Memory B cell (primary cell): ENCODE results near the gene CACNA1C.

Experiments used
- ATAC-seq: fragments of 150-1000 bp; cut with Tn5 transposase; 2 replicates; pipeline ENCODE4 v1.10.0; 2021; ENCODE audit warnings: low read depth, mild to moderate bottlenecking, moderate library complexity
- DNase-seq, 2 donors: peaks; one replicate each; pipeline ENCODE4 v3.0.0; 2022; ENCODE audit warnings: low spot score in 2 of 2
- H3K27ac Mint-ChIP-seq: one replicate; pipeline ENCODE4 v1.8.0; 2022; ENCODE audit warnings: mild to moderate bottlenecking, moderate library complexity, mixed read lengths
- H3K27me3 Mint-ChIP-seq: one replicate; pipeline ENCODE4 v1.8.0; 2022; ENCODE audit warnings: mixed read lengths
- H3K36me3 Mint-ChIP-seq: one replicate; pipeline ENCODE4 v1.8.0; 2022; ENCODE audit warnings: mild to moderate bottlenecking, mixed read lengths
- H3K4me1 Mint-ChIP-seq: one replicate; pipeline ENCODE4 v1.8.0; 2022; ENCODE audit warnings: mixed read lengths
- H3K4me3 Mint-ChIP-seq: one replicate; pipeline ENCODE4 v1.8.0; 2022; ENCODE audit warnings: mild to moderate bottlenecking, moderate library complexity, mixed read lengths
- H3K9me3 Mint-ChIP-seq: one replicate; pipeline ENCODE4 v1.8.0; 2022; ENCODE audit warnings: mixed read lengths

CACNA1C gene

DNA sequence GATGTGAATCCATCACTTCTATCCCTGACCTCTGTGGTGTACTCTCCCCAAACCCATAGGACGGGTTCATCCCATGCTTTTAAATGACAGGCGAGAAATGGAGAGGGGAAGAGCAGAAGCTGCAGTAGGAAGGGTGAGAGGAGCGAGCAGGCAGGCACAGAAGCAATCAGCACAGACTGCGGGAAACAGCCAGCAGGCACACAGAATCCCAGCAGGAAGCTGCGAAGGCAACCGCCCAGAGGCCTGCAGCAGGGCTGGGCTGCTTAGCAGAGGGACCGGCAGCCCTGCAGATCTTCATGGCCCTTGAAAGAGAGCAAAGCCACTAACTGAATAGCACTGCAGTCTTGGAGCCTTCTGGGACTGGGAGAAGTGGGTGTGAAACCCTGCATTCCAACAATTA, 455.0 kb downstream of the CACNA1C start:
- no peak overlapping the region for H3K4me3 Mint-ChIP-seq
- no peak overlapping the region for H3K27ac Mint-ChIP-seq
- no peaks in the 10 kb centered on the region for H3K4me1 Mint-ChIP-seq
- peaks cover 2% of the 10 kb centered on the region for H3K27me3 Mint-ChIP-seq
- DNase-seq (no peak), ATAC-seq (no peak)
- no peaks in the 10 kb centered on the region for H3K9me3 Mint-ChIP-seq
- H3K36me3 Mint-ChIP-seq, result no peaks in the 10 kb centered on the region

DNA sequence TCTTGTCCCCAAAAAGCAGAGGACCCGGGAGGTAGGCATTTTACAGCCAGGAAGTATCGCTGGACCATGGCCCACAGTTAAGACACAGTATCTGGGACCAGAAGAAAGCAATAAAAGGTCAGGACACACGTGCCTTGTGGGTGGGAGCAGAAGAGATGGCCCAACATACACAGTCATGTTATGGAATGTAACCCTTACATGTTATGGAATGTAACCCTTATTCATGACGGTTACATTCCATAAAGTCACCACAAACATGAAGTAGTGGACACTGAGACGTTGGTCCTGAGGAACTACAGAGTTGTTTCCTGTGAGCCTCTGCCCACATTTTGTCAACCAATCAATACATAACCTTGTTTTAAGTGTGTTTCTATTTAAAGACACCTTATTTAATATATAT, 456.4 kb downstream of the CACNA1C start:
- DNase-seq, result no peak
- Mint-ChIP-seq H3K27ac (no peak overlapping the region), H3K27me3 (peaks cover 3% of the 10 kb centered on the region), H3K9me3 (no peaks in the 10 kb centered on the region), H3K4me1 (no peaks in the 10 kb centered on the region), H3K4me3 (no peak overlapping the region), H3K36me3 (no peaks in the 10 kb centered on the region)
- no peak for ATAC-seq

DNA sequence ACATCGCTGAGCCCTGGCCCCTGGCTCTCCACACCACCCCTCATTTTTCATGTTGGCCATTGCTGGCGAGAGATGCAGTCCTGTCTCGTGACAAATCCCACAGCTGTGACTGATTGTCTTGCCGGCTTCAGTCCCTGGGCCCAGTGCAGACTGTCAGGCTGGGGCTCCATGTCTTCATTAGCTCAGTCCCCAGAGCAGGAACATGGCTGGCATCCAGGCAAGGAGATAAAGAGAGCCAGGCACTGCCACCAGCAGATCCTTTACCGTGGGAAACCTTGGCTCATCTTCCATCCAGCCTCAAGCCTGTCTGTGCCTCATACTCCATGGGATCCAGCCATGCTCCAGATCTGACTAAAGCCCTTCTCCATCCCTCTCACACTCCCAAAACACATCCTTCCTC, 457.3 kb downstream of the CACNA1C start:
- H3K4me1 Mint-ChIP-seq, result no peaks in the 10 kb centered on the region
- H3K4me3 Mint-ChIP-seq, result no peak overlapping the region
- H3K27me3 Mint-ChIP-seq, result peaks cover 3% of the 10 kb centered on the region
- no peaks in the 10 kb centered on the region for H3K36me3 Mint-ChIP-seq
- DNase-seq (no peak), ATAC-seq (no peak)
- no peaks in the 10 kb centered on the region for H3K9me3 Mint-ChIP-seq
- H3K27ac Mint-ChIP-seq, result no peak overlapping the region

DNA sequence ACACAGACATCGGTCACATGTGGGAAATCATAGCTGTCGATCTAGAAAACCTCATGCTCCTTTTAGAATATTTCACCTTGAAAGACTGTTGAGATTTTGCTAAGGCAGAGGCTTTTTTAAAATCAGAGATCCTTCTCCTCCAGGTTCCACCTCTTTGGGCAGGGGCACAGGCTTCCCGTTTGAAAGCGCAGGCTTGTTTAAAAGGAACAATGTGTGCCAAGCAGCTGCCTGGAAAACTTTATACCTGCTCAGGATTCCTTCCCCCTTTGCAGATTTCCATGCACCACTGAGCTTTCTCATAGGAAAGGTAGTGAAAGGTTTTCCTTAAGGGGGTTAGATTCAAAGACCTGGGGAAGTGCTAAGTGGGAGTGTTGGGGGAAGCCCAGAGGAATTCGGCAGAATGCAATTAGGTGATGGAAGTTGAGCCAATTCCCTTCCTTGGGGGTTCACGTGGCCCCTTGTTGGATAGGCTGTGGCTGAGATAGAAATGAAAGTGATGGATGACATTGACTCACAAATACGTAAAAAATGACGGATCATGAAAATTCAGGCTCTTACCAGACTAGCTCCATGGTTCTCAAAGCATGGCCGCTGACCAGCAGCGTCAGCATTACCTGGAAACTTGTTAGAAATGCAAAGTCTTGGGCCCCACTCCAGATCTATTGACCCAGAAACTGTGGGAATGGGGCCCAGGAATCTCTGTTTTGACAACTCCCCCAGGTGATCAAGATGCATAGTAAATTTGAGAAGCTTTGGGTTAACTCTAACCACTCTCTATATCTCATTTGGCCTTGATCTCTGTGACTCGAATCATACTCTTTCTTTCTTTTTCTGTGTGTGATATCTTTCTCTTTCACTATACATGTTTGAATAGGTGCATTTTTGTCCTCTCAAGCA, 460.6 kb downstream of the CACNA1C start:
- no peaks in the 10 kb centered on the region for H3K4me1 Mint-ChIP-seq

DNA sequence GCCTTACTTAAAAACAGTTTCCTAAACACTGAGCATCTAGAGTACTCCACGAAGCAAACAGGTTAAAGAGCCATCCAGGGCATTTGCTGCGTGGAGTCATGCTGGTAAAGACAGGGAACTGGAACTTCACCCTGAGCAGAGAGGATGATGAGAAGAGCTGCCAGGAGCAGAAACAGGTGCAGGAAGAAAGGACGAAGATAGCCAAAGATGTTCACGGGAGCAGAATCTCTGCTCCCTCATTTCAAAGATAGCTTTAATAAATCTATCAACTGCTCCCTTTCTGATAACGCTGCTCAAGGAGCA, 461.2 kb downstream of the CACNA1C start:
- DNase-seq (no peak), ATAC-seq (no peak)
- H3K9me3 Mint-ChIP-seq, result no peaks in the 10 kb centered on the region
- H3K36me3 Mint-ChIP-seq, result no peaks in the 10 kb centered on the region
- H3K27me3 Mint-ChIP-seq, result peaks cover 12% of the 10 kb centered on the region
- no peak overlapping the region for H3K4me3 Mint-ChIP-seq
- no peaks in the 10 kb centered on the region for H3K4me1 Mint-ChIP-seq
- H3K27ac Mint-ChIP-seq, result no peak overlapping the region

More for the DNA sequence above, 460.6 kb downstream of the CACNA1C start:
- no peak for ATAC-seq
- Mint-ChIP-seq H3K4me3 (no peak overlapping the region), H3K9me3 (no peaks in the 10 kb centered on the region), H3K36me3 (no peaks in the 10 kb centered on the region), H3K27me3 (peaks cover 12% of the 10 kb centered on the region), H3K27ac (no peak overlapping the region)
- no peak for DNase-seq

DNA sequence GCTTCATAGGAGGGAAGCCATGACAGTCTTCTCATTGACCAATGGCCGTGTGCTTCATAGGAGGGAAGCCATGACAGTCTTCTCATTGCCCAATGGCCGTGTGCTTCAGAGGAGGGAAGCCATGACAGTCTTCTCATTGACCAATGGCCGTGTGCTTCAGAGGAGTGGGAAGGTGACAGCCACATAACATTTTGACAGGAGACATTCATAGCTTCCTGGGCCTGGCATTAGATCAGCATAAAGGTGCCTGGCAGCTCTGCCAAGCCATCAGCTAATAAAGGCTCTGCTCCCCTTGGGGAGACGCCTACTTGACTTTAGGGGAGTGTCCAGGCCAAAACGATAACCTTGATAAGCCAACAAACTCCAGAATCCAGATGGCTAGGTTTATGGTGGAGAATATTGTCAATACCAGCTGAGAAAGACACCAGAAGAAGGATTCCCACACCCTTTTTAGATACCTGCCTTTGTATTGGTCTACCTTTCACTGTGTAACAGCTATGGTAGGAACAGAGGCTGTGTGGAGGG, 468.0 kb downstream of the CACNA1C start:
- Mint-ChIP-seq H3K36me3 (no peaks in the 10 kb centered on the region), H3K9me3 (no peaks in the 10 kb centered on the region), H3K4me3 (no peak overlapping the region), H3K27ac (no peak overlapping the region), H3K27me3 (peaks cover 20% of the 10 kb centered on the region), H3K4me1 (no peaks in the 10 kb centered on the region)
- ATAC-seq, result no peak
- DNase-seq, result no peak

DNA sequence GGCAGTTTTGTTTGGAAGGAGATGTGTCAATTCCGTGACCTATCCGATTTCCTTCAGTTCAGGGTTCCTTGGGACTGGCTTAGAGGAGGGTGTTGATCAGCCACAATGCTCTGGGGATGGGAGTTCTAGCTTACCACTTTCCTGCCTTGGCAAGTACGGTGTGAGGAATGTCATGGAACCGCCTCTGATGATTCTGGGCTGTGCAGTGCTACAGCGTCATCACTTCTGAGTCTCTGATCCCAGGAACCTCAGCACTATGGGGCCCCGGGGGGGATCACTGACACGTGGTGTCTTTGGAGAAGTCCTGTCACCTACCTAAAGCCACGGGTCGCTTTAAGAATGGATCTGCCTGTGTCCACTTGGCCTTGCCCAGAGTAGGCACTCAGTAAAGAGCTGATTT, 470.5 kb downstream of the CACNA1C start:
- Mint-ChIP-seq H3K36me3 (no peaks in the 10 kb centered on the region), H3K27ac (no peak overlapping the region), H3K4me3 (no peak overlapping the region), H3K9me3 (no peaks in the 10 kb centered on the region), H3K4me1 (no peaks in the 10 kb centered on the region), H3K27me3 (peaks cover 13% of the 10 kb centered on the region)
- no peak for DNase-seq
- ATAC-seq, result no peak

DNA sequence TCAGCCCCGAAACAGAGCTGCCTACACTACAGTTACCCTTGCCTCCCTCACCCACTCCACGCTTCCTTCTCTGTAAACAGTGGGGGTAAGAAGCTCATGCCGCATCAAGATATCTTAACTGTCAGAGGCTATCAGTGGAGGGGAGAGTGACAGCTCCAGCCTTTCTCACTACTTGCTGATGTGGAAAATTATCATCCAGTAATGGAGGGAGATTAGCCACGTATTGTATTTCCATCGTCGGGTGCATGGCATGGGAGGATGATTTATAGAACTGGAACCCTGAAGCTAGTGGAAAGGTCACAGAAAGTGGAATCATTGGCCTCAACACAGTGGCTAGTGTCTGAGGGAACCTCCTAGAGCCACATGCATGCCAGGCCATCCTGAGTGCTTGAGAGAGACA, 471.1 kb downstream of the CACNA1C start:
- Mint-ChIP-seq H3K4me3 (no peak overlapping the region), H3K9me3 (no peaks in the 10 kb centered on the region), H3K27me3 (peaks cover 15% of the 10 kb centered on the region), H3K36me3 (no peaks in the 10 kb centered on the region), H3K27ac (no peak overlapping the region), H3K4me1 (no peaks in the 10 kb centered on the region)
- DNase-seq, result no peak
- ATAC-seq, result no peak

DNA sequence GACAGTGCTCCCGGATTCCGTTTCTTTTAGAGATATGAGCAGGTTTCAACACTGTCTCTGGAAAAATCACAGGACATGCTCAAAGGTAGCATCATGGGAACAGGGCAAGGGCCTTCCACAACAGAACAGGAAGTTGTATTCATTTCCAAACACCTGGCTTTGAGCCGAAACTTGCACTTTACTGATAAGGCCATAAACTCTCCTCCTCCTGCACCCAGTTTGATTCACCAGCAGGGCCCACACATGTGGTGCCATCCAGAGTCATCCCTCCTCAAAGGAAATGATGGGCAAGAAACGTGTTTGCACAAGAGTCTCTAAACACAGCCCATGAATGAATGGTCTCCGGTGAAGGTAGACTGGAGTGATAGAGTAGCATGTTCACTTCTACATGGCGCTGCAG, 473.6 kb downstream of the CACNA1C start:
- no peak overlapping the region for H3K27ac Mint-ChIP-seq
- no peak overlapping the region for H3K4me3 Mint-ChIP-seq
- no peaks in the 10 kb centered on the region for H3K9me3 Mint-ChIP-seq
- peaks cover 15% of the 10 kb centered on the region for H3K27me3 Mint-ChIP-seq
- H3K4me1 Mint-ChIP-seq, result no peaks in the 10 kb centered on the region
- ATAC-seq, result no peak
- H3K36me3 Mint-ChIP-seq, result no peaks in the 10 kb centered on the region
- no peak for DNase-seq

DNA sequence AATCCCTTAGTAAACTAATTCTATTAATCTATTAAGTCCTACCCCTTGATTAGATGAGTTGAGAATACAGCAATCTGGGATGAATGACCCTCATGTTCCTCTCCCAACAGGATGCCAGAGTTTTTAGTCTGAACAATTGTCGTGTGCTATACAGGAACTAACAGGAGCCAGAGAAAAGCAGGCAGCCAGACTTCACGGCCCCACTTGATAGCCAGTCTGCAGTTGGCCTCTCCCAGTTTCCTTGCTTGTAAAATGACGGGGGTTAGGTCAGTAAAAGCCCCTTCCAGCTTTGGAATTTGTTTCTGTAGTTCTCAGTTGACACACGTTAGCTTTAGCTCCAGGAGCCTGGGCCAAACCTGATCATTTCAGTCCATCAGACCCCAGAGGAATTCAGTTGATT, 475.2 kb downstream of the CACNA1C start:
- Mint-ChIP-seq H3K27ac (no peak overlapping the region), H3K4me1 (no peaks in the 10 kb centered on the region), H3K4me3 (no peak overlapping the region), H3K27me3 (peaks cover 8% of the 10 kb centered on the region), H3K9me3 (no peaks in the 10 kb centered on the region), H3K36me3 (no peaks in the 10 kb centered on the region)
- ATAC-seq, result no peak
- DNase-seq, result no peak

DNA sequence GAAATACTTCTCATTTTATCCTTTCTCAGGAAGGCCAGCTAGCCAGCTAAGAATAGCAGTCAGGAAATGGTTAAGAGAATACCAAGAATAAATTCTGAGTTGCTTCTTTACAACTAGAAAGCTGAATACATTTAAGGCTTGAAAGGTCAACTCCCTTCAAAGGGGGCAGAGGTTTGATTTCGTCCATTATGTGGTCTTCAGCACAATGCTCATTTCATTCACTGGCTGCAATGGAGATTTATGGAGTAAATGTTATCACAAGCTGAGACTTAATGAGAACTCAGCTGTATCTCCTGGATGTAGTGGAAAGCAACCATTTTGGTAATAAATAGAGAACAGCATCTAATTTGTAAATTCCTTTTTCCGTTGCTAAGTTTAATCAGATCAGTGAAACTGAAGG, 477.0 kb downstream of the CACNA1C start:
- DNase-seq, result no peak
- Mint-ChIP-seq H3K36me3 (no peaks in the 10 kb centered on the region), H3K27ac (no peak overlapping the region), H3K9me3 (no peaks in the 10 kb centered on the region), H3K27me3 (peaks cover 4% of the 10 kb centered on the region), H3K4me3 (no peak overlapping the region), H3K4me1 (no peaks in the 10 kb centered on the region)
- ATAC-seq, result no peak

DNA sequence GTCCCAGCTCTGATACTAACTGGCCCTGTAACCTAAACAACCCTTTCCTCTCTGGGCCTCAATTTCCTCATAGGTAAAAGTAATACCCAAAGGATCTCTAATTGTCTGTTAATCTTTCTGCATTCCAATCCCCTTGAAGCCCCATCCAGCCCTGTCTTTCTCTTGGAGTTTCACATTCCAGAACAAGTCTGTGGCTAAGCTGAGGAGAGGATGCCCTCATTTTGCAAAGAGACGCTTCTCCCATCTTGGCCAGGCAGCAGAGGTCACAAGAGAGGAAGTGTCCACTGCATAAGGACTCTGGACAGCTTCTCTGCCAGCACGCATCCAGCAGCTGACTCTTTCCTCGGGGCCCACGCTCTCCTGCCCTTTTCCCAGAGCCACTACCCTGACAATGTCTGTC, 478.6 kb downstream of the CACNA1C start:
- H3K27me3 Mint-ChIP-seq, result peaks cover 4% of the 10 kb centered on the region
- no peaks in the 10 kb centered on the region for H3K4me1 Mint-ChIP-seq
- H3K36me3 Mint-ChIP-seq, result no peaks in the 10 kb centered on the region
- ATAC-seq (no peak), DNase-seq (no peak)
- H3K27ac Mint-ChIP-seq, result no peak overlapping the region
- no peak overlapping the region for H3K4me3 Mint-ChIP-seq
- H3K9me3 Mint-ChIP-seq, result no peaks in the 10 kb centered on the region

DNA sequence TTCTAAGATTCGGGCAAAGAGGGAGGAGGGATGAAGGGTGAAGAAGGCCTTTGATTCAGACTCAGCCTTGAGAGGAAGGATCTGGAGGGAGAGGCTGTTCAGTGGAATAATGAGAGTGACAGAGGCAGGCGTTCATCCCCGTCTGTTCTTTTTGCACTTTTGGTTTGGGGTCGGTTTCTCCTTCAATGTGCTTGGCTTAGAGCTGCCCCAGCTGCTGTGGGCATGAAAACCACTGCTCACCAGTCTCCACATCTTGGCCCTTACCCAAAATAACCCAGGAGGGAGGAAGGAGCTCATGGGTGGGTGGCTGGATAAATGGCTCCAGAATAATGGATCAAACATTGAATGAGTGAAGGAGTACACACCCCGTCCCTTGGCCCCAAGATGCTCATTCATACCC, 480.2 kb downstream of the CACNA1C start:
- no peak for ATAC-seq
- Mint-ChIP-seq H3K9me3 (no peaks in the 10 kb centered on the region), H3K27me3 (peaks cover 4% of the 10 kb centered on the region), H3K4me3 (no peak overlapping the region), H3K27ac (no peak overlapping the region), H3K4me1 (no peaks in the 10 kb centered on the region), H3K36me3 (no peaks in the 10 kb centered on the region)
- DNase-seq, result no peak

DNA sequence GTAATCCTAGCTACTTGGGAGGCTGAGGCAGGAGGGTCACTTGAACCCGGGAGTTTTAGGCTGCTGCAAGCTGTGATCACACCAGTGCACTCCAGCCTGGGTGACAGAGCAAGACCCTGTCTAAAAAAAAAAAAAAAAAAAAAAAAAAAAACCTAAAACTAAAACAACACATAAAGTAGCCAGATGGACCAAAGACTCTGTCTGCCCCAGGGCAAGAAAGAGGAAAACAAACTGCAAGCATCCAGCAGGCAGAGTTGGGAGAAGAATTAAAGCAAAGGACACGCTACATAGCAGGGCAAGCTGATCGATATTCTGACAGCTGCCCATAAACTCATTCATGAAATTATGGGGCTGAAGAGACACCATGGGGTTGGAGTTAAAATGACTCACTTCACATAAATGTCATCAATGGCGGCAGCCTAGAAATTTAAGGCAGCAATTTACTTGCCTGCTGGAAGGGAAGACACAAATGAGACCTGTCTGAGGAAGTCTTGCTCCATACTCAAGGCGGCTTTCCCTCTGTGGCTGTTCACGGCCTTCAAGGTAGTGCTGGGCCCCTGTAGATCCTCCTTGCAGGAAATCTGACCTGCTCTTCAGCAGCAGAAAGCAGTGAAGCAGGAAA, 482.9 kb downstream of the CACNA1C start:
- no peak for DNase-seq

DNA sequence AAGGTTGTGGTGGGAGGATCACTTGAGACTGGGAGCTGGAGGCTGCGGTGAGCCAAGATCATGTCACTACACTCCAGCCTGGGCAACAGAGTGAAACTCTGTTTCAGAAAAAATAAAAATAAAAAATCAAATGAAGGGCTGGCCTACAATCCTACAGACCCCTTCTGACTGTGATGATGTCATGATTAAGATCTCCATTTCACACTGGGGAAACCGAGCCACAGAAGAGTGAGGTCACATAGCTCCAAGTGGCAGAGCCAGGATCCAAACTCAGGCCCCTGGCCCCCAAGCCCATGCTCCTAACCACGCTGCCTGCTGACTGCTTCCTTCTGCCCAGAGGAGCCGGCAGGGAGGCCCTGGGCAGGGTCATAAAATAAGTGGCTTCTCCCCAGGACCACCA, 483.9 kb downstream of the CACNA1C start:
- no peak overlapping the region for H3K27ac Mint-ChIP-seq
- H3K36me3 Mint-ChIP-seq, result no peaks in the 10 kb centered on the region
- H3K4me1 Mint-ChIP-seq, result no peaks in the 10 kb centered on the region
- ATAC-seq (no peak), DNase-seq (no peak)
- H3K4me3 Mint-ChIP-seq, result no peak overlapping the region
- peaks cover 2% of the 10 kb centered on the region for H3K27me3 Mint-ChIP-seq
- no peaks in the 10 kb centered on the region for H3K9me3 Mint-ChIP-seq

More for the DNA sequence above, 482.9 kb downstream of the CACNA1C start:
- Mint-ChIP-seq H3K27ac (no peak overlapping the region), H3K27me3 (peaks cover 1% of the 10 kb centered on the region), H3K4me1 (no peaks in the 10 kb centered on the region), H3K36me3 (no peaks in the 10 kb centered on the region), H3K4me3 (no peak overlapping the region), H3K9me3 (no peaks in the 10 kb centered on the region)
- ATAC-seq, result no peak
